Fibroblast of lung (primary cell): ENCODE measurements around the gene RPL10. TPM values are rescaled to one million over a fixed set of nuclear protein-coding genes. Genes with fewer than 3 reads are reported as not detected.

Experiments used
- DNase-seq, 2 donors: peaks; one replicate each; pipeline versions ENCODE4 v3.0.0 to v3.0.0-alpha.2; 2010; ENCODE audit warnings: low read depth in 2 of 2
- H2AFZ ChIP-seq: 2 replicates; pipeline ENCODE4 v1.5.1; 2012; ENCODE audit warnings: low read length, control low read depth, inconsistent platforms
- H3K27ac ChIP-seq: 2 replicates; pipeline ENCODE4 v1.5.1; 2011; ENCODE audit warnings: low read length, control low read depth; ENCODE audit not compliant: insufficient read depth
- H3K27me3 ChIP-seq: 2 replicates; pipeline ENCODE4 v1.5.1; 2011; ENCODE audit warnings: mild to moderate bottlenecking, low read length; ENCODE audit not compliant: control insufficient read depth, insufficient read depth
- H3K36me3 ChIP-seq: 2 replicates; pipeline ENCODE4 v1.5.1; 2011; ENCODE audit warnings: low read length; ENCODE audit not compliant: control insufficient read depth, insufficient read depth
- H3K4me1 ChIP-seq: 2 replicates; pipeline ENCODE4 v1.5.1; 2011; ENCODE audit warnings: low read length; ENCODE audit not compliant: control insufficient read depth, insufficient read depth; ENCODE audit errors: extremely low read depth
- H3K4me2 ChIP-seq: 2 replicates; pipeline ENCODE4 v1.5.1; 2011; ENCODE audit warnings: low read length, control low read depth; ENCODE audit not compliant: insufficient read depth; ENCODE audit errors: extremely low read depth
- H3K4me3 ChIP-seq, 4 experiments: fragments of 200-600 bp in 1 of 4; sonication (generic) in 1 of 4; replicated peaks in 1 of 4; 2 replicates each; pipeline ENCODE4 v1.5.1; 2011 to 2016; ENCODE audit warnings: low read length in 4 of 4, low read depth in 3 of 4, mild to moderate bottlenecking in 3 of 4, control low read depth in 2 of 4, inconsistent platforms in 1 of 4, mixed read lengths in 1 of 4; ENCODE audit not compliant: insufficient read depth in 1 of 4; ENCODE audit errors: control extremely low read depth in 1 of 4
- H3K79me2 ChIP-seq: 2 replicates; pipeline ENCODE4 v1.5.1; 2012; ENCODE audit warnings: mild to moderate bottlenecking, low read length, inconsistent platforms; ENCODE audit not compliant: control insufficient read depth, insufficient read depth
- H3K9ac ChIP-seq: 2 replicates; pipeline ENCODE4 v1.5.1; 2011; ENCODE audit warnings: mild to moderate bottlenecking, low read length, control low read depth; ENCODE audit not compliant: insufficient read depth
- H3K9me3 ChIP-seq: 2 replicates; pipeline ENCODE4 v1.5.1; 2012; ENCODE audit warnings: low read depth, low read length; ENCODE audit not compliant: control insufficient read depth, insufficient read depth
- H4K20me1 ChIP-seq: 2 replicates; pipeline ENCODE4 v1.5.1; 2011; ENCODE audit warnings: low read length; ENCODE audit not compliant: control insufficient read depth, insufficient read depth; ENCODE audit errors: extremely low read depth
- CTCF ChIP-seq, 2 donors: IDR thresholded peaks in 1 of 2; conservative IDR thresholded peaks in 1 of 2; 1 replicate in 1 of 2; 2 replicates in 1 of 2; pipeline ENCODE4 v1.5.1; 2011 to 2012; ENCODE audit warnings: low read length in 2 of 2, control low read depth in 1 of 2, inconsistent platforms in 1 of 2, low read depth in 1 of 2, mild to moderate bottlenecking in 1 of 2
- EZH2 ChIP-seq: IDR thresholded peaks from 2 replicates; pipeline ENCODE4 v1.5.1; 2012; ENCODE audit warnings: low read length, control low read depth, mild to moderate bottlenecking; ENCODE audit errors: missing control alignments
- polyA plus RNA-seq, 2 donors: library from polyadenylated mRNA; depleted of rRNA in 1 of 2; stranded (reverse) in 1 of 2; unstranded in 1 of 2; fragments of >200 nt; gene quantifications; 2 replicates each; pipeline ENCODE4 v1.2.1, GENCODE V29; 2011 to 2012; ENCODE audit warnings: missing spikeins in 1 of 2
- total RNA-seq: library from RNA; depleted of rRNA; stranded (reverse); fragments of >200 nt; gene quantifications from 2 replicates; pipeline ENCODE4 v1.2.1, GENCODE V29; 2014

The RPL10 gene
- total and polyA plus RNA-seq, 2 donors (not counting 1 experiment from before 2014, with no cell fraction given) = 2,319 to 4,527 TPM

DNA sequence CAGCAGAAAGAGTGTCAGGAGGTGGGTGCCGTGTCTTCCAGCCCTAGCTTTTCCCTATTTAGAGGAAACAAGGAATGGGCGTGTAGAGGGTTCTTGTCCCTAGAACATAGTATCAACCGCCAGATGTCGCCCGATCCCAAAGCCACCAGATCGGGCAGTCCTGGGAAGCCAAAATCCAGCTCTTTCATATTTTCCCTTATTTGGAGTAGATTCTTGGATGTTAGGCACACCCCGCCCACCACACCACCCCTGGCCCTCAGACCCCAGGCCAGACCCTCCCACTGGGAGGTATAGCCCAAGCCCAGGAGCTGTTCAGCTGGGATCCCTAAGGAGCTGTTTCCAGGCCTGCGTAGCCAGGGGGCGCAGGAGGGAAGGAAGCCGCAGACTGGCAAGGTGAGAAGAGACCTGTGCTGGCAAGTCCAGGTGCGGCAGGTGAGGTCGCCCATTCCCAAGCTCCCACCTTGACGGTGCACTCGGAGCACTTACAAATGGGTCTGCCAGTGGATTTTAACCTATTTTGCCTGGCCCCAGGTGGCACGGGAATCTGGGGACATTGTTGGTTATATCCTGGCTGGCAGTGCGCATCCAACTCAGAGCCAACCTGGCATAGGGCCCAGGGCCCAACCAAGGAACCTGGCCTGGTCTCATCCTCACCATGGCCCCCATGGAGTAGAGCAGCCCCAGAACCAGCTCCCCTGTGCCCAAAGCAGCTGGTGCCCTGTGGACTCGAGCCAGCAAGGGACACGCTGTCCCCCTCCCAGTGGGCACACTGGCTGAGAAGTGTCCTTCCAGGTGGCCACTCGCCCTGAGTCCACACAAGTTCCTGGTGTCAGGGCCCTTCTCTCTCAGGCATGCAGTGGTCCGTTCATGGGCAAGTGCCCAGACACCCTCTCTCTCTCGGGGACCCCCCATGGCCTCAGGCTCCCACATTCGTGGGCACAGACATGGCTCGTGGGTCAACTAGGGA lies 24.6 kb upstream of the RPL10 start:
- Histone ChIP-seq H3K79me2 (peaks cover 33% of the 10 kb centered on the region), H2AFZ (no peak overlapping the region), H4K20me1 (no peaks in the 10 kb centered on the region), H3K36me3 (peaks cover 4% of the 10 kb centered on the region), H3K9me3 (no peaks in the 10 kb centered on the region), H3K9ac (peak overlapping the region; percentile 50), H3K27me3 (no peaks in the 10 kb centered on the region), H3K4me1 (no peaks in the 10 kb centered on the region), H3K4me3 (peak overlapping the region; percentile 31 to 86 (median 56)), H3K4me2 (peak overlapping the region; percentile 80), H3K27ac (peak overlapping the region; percentile 43)
- TF ChIP-seq EZH2 = no peak
- TF ChIP-seq CTCF (conservative IDR thresholded peaks at IDR 0.05 in 1 of 2, IDR thresholded peaks at IDR 0.05 in 1 of 2; ENCODE audit: low read depth in 1 of 2, low read length in 2 of 2) = peak in 1 of 2 donors; percentile 55
- DNase-seq = peak; percentile 76 to 85

GRCh38 chrX:154374313-154375155 lies 23.6 kb upstream of the RPL10 start, which contains the start of gene FLNA:
FLNA (minus strand) TSS chrX:154374634; CDS start chrX:154371245, 3,389 bp downstream.
- peak within 1 kb of the TSS; percentile 80 for H3K4me2 ChIP-seq
- peaks cover 30% of the 10 kb centered on the region for H3K79me2 ChIP-seq
- peak in 1 of 2 donors; percentile 49 for DNase-seq
- H4K20me1 ChIP-seq = no peaks in the 10 kb centered on the region
- H3K4me1 ChIP-seq = no peaks in the 10 kb centered on the region
- peak within 1 kb of the TSS; percentile 43 for H3K27ac ChIP-seq
- H3K36me3 ChIP-seq = peaks cover 4% of the 10 kb centered on the region
- peak within 1 kb of the TSS; percentile 50 for H3K9ac ChIP-seq
- peak within 1 kb of the TSS; percentile 31 to 86 (median 56) for H3K4me3 ChIP-seq
- no peak for TF ChIP-seq CTCF (conservative IDR thresholded peaks at IDR 0.05 in 1 of 2, IDR thresholded peaks at IDR 0.05 in 1 of 2; ENCODE audit: low read depth in 1 of 2, low read length in 2 of 2)
- TF ChIP-seq EZH2 = no peak
- H3K9me3 ChIP-seq = no peaks in the 10 kb centered on the region
- H2AFZ ChIP-seq = no peak within 1 kb of the TSS
- no peaks in the 10 kb centered on the region for H3K27me3 ChIP-seq

DNA sequence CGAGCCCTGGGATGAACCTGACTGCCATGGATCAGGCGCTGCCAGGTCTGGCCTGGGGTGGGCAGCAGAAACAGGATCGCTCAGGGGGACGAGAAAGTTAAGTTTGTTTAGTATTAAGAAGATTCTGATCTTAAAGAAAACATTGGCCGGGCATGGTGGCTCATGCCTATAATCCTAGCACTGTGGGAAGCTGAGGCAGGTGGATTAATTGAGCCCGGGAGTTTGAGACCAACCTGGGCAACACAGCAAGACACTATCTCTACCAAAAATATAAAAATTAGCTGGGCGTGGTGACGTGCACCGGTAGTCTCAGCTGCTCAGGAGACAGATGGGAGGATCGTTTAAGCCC lies 23.0 kb upstream of the RPL10 start:
- no peaks in the 10 kb centered on the region for H4K20me1 ChIP-seq
- TF ChIP-seq EZH2 = no peak
- TF ChIP-seq CTCF (conservative IDR thresholded peaks at IDR 0.05 in 1 of 2, IDR thresholded peaks at IDR 0.05 in 1 of 2; ENCODE audit: low read depth in 1 of 2, low read length in 2 of 2) = no peak
- H3K36me3 ChIP-seq = peaks cover under 1% of the 10 kb centered on the region
- no peak overlapping the region for H3K27ac ChIP-seq
- no peaks in the 10 kb centered on the region for H3K27me3 ChIP-seq
- peak overlapping the region; percentile 13 for H3K4me2 ChIP-seq
- H3K4me1 ChIP-seq = no peaks in the 10 kb centered on the region
- H3K9ac ChIP-seq = no peak overlapping the region
- peak overlapping the region in 1 of 4 experiments; percentile 48 for H3K4me3 ChIP-seq
- H3K9me3 ChIP-seq = no peaks in the 10 kb centered on the region
- no peak for DNase-seq
- H2AFZ ChIP-seq = no peak overlapping the region
- H3K79me2 ChIP-seq = peaks cover 31% of the 10 kb centered on the region
